GDM1 (cell line): ENCODE measurements around the gene CUL9.

Experiments
- DNase-seq: peaks from one replicate; lab custom pipeline; 2025; lab: John Stamatoyannopoulos, UW

CUL9 gene

GRCh38 chr6:43173591-43174262 lies 8.3 kb upstream of the CUL9 start:
- no peak for DNase-seq

DNA sequence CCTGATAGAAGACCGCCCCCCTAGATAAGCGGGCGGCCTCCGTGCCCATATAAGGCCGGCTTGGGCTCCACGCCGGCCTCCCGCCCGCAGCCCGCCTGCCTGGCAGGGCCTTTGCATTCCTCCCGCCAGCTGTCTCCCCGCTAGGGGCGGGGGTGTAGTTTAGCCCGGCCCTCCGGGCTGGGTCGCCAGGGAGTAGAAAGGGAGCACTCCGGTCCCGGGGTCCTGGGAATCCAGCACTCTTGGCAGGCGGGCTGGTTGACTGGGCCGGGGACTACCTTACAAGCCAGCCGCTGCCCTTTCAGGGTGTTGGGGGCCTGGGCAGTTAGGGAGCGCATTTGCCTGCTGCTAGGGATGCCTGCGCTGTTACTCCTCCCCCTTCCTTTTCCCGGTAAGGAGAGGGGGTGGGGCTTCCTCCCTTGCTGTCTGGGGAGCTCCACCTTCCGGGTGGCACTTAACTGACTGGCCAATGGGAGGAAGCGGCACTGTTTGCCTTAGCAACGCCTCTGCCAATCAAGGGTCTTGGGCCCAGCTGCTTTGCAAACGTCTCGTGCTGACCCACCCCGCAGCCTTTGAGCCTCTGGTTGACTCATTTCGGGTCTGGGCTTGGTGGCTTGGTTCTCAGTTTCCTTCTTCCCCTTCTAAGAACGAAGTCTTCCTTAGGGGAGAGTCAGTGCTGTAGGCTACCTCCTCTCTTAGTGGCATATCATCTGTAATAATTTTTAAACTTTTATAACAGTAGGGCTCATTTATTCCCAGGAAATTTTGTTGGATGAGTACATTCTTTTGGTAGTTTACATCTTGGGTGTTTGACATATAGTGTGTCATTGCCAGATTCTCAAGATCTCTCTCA lies 7.5 kb upstream of the CUL9 start:
- peak; percentile 96 for DNase-seq

- no peak for DNase-seq
These were observed 6.1 kb upstream of the CUL9 start for GRCh38 chr6:43175676-43176422.

- no peak for DNase-seq
These were observed 5.6 kb upstream of the CUL9 start for GRCh38 chr6:43176423-43176786.

DNA sequence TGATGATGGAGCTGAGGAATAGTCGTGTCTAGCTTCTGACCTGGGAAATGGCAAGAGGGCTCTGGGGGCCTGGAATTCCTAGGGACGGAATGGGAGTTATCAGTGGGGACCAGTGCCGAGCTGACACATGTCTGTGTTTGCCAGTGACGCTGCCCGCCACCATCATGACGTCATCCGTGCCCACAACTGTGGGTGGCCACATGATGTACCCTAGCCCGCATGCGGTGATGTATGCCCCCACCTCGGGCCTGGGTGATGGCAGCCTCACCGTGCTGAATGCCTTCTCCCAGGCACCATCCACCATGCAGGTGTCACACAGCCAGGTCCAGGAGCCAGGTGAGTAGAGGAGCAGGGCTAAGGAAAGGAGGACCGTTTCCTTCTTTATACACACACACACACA lies 3.8 kb upstream of the CUL9 start:
- no peak for DNase-seq

- DNase-seq: no peak
These were observed 2.8 kb upstream of the CUL9 start for GRCh38 chr6:43178951-43179830.

DNA sequence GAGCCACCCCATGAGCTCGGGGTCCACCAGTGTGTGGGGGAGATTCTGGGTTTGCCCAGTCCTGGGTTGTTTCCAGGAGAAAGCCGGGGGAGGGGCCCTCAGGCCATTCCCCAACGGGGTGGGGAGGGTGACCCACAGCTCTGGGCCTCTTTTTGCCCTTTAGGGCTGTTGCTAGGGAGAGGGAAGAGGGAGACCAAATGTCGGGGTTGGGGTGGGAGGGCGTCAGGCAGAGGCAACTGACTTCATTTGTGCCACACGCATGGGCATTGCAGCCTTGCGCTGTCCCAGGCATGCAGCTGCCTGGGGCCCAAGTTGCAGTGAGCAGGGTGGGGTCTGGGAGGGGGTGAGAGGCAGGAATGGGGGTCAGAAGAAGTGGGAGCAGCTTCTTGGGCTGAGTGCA lies 1.9 kb upstream of the CUL9 start:
- DNase-seq: no peak

- no peak for DNase-seq
These were observed 1.0 kb upstream of the CUL9 start for GRCh38 chr6:43180985-43181384.

DNA sequence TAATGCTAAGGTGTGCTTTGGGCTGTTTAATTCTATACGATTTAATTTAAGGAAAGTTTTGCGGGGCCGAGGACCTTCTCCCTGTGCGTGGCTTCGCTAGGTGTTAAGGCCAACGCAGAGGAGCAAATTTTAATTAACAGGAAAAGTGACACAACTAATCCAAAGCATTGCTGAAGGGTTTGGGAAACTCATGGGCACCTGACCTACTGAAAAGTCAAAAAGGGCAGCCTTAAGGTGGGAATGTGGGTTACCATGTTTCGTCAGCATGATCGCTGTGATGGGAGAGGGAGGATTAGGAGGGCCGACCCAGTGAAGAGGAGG lies 415 bp upstream of the CUL9 start:
- DNase-seq: no peak

DNA sequence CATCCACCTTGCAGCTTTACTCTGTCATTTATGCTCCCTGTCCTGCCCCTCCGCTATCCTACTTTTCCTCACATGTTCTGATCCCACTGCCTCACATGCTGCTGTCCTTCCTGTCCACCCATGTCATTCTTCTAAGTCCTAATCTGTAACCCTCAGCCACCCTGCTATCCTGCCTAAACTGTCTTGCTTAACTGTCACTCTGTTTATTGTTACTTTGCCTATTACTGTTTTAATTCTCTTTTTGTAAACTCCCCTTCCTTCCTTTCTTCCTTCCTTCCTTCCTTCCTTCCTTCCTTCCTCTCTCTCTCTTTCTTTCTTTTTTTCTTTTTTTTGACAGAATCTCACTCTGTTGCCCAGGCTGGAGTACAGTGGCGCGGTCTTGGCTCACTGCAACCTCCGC lies 1.4 kb downstream of the CUL9 start:
- no peak for DNase-seq

GRCh38 chr6:43184268-43184985 lies 2.4 kb downstream of the CUL9 start:
- DNase-seq: no peak

DNA sequence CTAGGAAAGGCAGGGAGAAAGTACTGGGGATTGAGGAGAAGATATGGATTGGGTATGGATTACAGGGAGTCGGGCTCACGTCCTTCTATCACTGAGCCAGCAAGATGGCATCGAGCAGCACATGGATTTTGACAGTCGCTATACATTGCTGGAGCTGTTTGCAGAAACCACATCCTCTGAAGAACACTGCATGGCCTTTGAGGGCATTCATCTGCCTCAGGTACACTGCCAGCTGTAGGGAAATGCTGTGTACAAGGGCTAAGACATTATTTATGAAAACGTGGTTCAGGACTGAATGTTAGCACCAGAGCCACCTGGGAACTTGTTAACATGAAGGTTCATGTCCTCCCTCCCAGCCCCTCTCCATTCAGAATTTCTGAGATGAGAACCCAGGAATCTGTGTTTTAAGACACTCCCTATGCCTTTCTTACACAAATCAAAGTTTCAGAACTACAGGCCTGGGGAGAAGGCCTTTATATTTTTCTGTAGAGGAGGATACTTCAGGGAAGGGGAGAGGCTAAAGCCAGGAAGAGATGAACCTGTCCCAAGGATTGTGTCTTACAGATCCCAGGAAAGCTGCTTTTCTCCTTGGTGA lies 3.5 kb downstream of the CUL9 start:
- DNase-seq: no peak

DNA sequence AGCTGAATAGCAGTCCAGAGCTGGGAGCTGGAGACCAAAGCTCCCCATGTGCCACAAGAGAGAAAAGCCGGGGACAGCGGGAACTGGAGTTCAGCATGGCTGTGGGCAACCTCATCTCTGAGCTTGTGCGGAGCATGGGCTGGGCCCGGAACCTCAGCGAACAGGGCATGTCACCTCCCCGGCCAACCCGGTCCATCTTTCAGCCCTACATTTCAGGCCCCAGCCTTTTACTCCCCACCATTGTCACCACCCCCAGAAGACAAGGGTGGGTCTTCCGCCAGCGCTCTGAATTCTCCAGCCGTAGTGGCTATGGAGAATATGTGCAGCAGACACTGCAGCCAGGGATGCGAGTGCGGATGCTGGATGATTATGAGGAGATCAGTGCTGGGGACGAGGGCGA lies 4.0 kb downstream of the CUL9 start:
- no peak for DNase-seq

GRCh38 chr6:43186706-43187105 lies 4.7 kb downstream of the CUL9 start:
- no peak for DNase-seq

- DNase-seq: no peak
These were observed 5.8 kb downstream of the CUL9 start for GRCh38 chr6:43187821-43188220.

- DNase-seq: no peak
These were observed 6.4 kb downstream of the CUL9 start for GRCh38 chr6:43188426-43188825.

GRCh38 chr6:43189776-43190304 lies 7.8 kb downstream of the CUL9 start:
- DNase-seq: no peak

GRCh38 chr6:43192911-43193310 lies 10.9 kb downstream of the CUL9 start:
- no peak for DNase-seq

- DNase-seq: no peak
These were observed 11.9 kb downstream of the CUL9 start for GRCh38 chr6:43193929-43194328.

GRCh38 chr6:43196337-43196736 lies 14.3 kb downstream of the CUL9 start:
- DNase-seq: no peak

DNA sequence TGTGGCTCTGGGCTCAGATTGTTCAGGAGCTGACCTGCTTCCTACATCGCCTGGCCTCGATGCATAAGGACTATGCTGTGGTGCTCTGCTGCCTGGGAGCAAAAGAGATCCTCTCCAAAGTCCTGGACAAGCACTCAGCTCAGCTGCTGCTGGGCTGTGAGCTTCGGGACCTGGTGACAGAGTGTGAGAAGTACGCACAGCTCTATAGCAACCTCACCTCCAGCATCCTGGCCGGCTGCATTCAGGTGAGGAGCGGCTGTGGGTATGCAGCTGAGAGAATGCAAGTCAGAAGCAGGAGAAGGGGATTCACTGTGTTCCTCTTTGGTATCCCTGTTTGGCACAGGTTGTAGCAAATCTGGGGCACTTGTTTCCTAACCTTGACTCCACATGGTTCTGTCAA lies 17.9 kb downstream of the CUL9 start:
- no peak for DNase-seq
